Ishikawa (cell line): ENCODE measurements around the gene POLR3K.

ENCODE experiments used
- CEBPB ChIP-seq: IDR thresholded peaks from 2 replicates; pipeline ENCODE4 v1.6.1; 2012
- CREB1 ChIP-seq: IDR thresholded peaks from 2 replicates; pipeline ENCODE4 v1.6.1; 2012; ENCODE audit warnings: low read depth
- EGR1 ChIP-seq: IDR thresholded peaks from 2 replicates; pipeline ENCODE4 v1.6.1; 2012
- FOXM1 ChIP-seq: IDR thresholded peaks from 2 replicates; pipeline ENCODE4 v1.6.1; 2012; ENCODE audit warnings: low read depth, borderline replicate concordance
- NFIC ChIP-seq: IDR thresholded peaks from 2 replicates; pipeline ENCODE4 v1.6.1; 2012
- USF1 ChIP-seq: IDR thresholded peaks from 2 replicates; pipeline ENCODE4 v1.6.1; 2012
- YY1 ChIP-seq: IDR thresholded peaks from 2 replicates; pipeline ENCODE4 v1.6.1; 2012; ENCODE audit warnings: low read depth
- ZBTB7A ChIP-seq: IDR thresholded peaks from 2 replicates; pipeline ENCODE4 v1.6.1; 2012; ENCODE audit warnings: low read depth
- TF ChIP-seq, protein P1 (sequence below): IDR thresholded peaks from 2 replicates; pipeline ENCODE4 v1.6.1; 2012; ENCODE audit warnings: low read depth, mild to moderate bottlenecking
- TF ChIP-seq, protein P2 (sequence below): IDR thresholded peaks from 2 replicates; pipeline ENCODE4 v1.6.1; 2012

DNA sequence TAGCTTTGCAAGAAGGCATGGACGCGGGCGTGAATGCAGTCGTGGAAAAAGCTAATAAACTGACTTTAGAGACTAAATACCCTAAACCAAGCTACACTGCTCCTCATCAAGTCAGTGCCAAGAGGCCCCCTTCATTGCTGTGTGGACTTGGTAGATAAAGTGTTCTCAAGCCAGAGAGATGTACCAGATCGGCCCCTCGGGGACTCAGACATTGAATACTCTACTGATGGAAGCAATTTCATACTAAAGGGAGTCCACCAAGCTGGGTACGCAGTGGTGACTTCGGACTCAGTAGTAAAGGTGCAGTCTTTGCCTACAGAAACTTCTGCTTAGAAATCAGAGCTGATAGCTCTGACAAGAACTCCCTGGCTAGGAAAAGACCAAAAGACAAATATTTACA lies 8.8 kb downstream of the POLR3K start:
- TF ChIP-seq, protein P1, sequence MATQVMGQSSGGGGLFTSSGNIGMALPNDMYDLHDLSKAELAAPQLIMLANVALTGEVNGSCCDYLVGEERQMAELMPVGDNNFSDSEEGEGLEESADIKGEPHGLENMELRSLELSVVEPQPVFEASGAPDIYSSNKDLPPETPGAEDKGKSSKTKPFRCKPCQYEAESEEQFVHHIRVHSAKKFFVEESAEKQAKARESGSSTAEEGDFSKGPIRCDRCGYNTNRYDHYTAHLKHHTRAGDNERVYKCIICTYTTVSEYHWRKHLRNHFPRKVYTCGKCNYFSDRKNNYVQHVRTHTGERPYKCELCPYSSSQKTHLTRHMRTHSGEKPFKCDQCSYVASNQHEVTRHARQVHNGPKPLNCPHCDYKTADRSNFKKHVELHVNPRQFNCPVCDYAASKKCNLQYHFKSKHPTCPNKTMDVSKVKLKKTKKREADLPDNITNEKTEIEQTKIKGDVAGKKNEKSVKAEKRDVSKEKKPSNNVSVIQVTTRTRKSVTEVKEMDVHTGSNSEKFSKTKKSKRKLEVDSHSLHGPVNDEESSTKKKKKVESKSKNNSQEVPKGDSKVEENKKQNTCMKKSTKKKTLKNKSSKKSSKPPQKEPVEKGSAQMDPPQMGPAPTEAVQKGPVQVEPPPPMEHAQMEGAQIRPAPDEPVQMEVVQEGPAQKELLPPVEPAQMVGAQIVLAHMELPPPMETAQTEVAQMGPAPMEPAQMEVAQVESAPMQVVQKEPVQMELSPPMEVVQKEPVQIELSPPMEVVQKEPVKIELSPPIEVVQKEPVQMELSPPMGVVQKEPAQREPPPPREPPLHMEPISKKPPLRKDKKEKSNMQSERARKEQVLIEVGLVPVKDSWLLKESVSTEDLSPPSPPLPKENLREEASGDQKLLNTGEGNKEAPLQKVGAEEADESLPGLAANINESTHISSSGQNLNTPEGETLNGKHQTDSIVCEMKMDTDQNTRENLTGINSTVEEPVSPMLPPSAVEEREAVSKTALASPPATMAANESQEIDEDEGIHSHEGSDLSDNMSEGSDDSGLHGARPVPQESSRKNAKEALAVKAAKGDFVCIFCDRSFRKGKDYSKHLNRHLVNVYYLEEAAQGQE, result no peak
- TF ChIP-seq FOXM1, result no peak
- no peak for TF ChIP-seq EGR1
- no peak for TF ChIP-seq CREB1
- TF ChIP-seq, protein P2, sequence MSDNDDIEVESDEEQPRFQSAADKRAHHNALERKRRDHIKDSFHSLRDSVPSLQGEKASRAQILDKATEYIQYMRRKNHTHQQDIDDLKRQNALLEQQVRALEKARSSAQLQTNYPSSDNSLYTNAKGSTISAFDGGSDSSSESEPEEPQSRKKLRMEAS, result no peak
- no peak for TF ChIP-seq NFIC
- TF ChIP-seq USF1, result no peak
- TF ChIP-seq YY1, result no peak
- no peak for TF ChIP-seq CEBPB
- TF ChIP-seq ZBTB7A, result no peak
